ENCODE data around the gene IMMP2L. TPM values are rescaled to one million over a fixed set of nuclear protein-coding genes. Genes with fewer than 3 reads are reported as not detected.

Gene IMMP2L
- total and polyA plus RNA-seq, 2 of the 8 experiments (the other 6 are each of a cell fraction or from before 2014, with no cell fraction given) = 2.3 to 10.1 TPM

GRCh38 chr7:110940756-110941155, 621.5 kb downstream of the IMMP2L start:
- POLR2A ChIA-PET (ENCODE audit: partially characterized antibody) = no interaction called here
- FAIRE-seq (no peak), DNase-seq (ENCODE audit: low read depth in 1 of 2, low spot score in 2 of 2) (no peak)
- no peak overlapping the region for H4K5ac ChIP-seq (ENCODE audit: insufficient read length, low read depth, low read length)
- H2BK15ac ChIP-seq (ENCODE audit: low read length) = no peak overlapping the region
- H3K79me1 ChIP-seq (ENCODE audit: low read depth, low read length) = no peaks in the 10 kb centered on the region
- H3K4me1 ChIP-seq (replicated peaks in 1 of 4; ENCODE audit: control insufficient read depth in 3 of 4, insufficient read depth in 4 of 4, low read length in 3 of 4) = peaks cover 0 to 5% (median 3%) of the 10 kb centered on the region in 4 experiments; a peak in 5 of 7 replicates
- H3K18ac ChIP-seq (ENCODE audit: extremely low read depth, low read length) = no peak overlapping the region
- H2BK5ac ChIP-seq (ENCODE audit: low read depth, low read length) = no peak overlapping the region
- H3K23me2 ChIP-seq (ENCODE audit: low read depth, low read length) = no peaks in the 10 kb centered on the region
- H3K23ac ChIP-seq (ENCODE audit: insufficient read length) = no peak overlapping the region
- no peak overlapping the region for H2AK5ac ChIP-seq (ENCODE audit: low read depth, low read length)
- no peak overlapping the region for H3K9ac ChIP-seq (replicated peaks in 1 of 4; ENCODE audit: extremely low read depth in 1 of 4, low read depth in 3 of 4, low read length in 3 of 4)
- H2BK120ac ChIP-seq (replicated peaks; ENCODE audit: low read depth, low read length) = no peak overlapping the region
- H3K27me3 ChIP-seq (replicated peaks in 1 of 4; ENCODE audit: control insufficient read depth in 3 of 4, extremely low read depth in 1 of 4, insufficient read depth in 3 of 4, low read length in 3 of 4) = no peaks in the 10 kb centered on the region
- no peak overlapping the region for H2BK20ac ChIP-seq (ENCODE audit: low read length)
- no peak overlapping the region for H3K4me3 ChIP-seq (ENCODE audit: extremely low read depth in 1 of 4, insufficient read depth in 2 of 4, low read depth in 3 of 4, low read length in 4 of 4)
- H3K14ac ChIP-seq (ENCODE audit: insufficient read length) = no peak overlapping the region
- no peaks in the 10 kb centered on the region; a peak in 1 of 4 replicates for H3K9me3 ChIP-seq (ENCODE audit: insufficient read depth in 2 of 2, low read depth in 1 of 2, low read length in 1 of 2)
- no peak overlapping the region for H3K27ac ChIP-seq (ENCODE audit: low read depth, low read length)
- no peak overlapping the region for H4K8ac ChIP-seq (ENCODE audit: extremely low read depth, insufficient read depth, low read length)
- 94% methylated on average over 1 of the region's 1 CpG; no CpG with 5 or more reads in 1 of the 2 experiments for WGBS, 2 experiments (ENCODE audit: extremely low coverage in 1 of 2, insufficient coverage in 1 of 2, insufficient read length in 1 of 2, insufficient replicate concordance in 2 of 2, low coverage in 1 of 2, low lambda C conversion rate in 2 of 2, missing lambda C conversion rate in 1 of 2)
- H3K4me2 ChIP-seq (ENCODE audit: insufficient read depth in 1 of 2, low read depth in 2 of 2, low read length in 2 of 2) = no peak overlapping the region
- CTCF ChIA-PET (ENCODE audit: partially characterized antibody) = no interaction called here
- no peak overlapping the region for H2AFZ ChIP-seq (ENCODE audit: low read length)
- no peak overlapping the region for H2BK12ac ChIP-seq (ENCODE audit: low read depth, low read length)
- H3K4ac ChIP-seq (replicated peaks; ENCODE audit: insufficient read length, low read depth, low read length) = no peak overlapping the region
- no peak overlapping the region for H3K56ac ChIP-seq (replicated peaks; ENCODE audit: insufficient read length, low read depth, low read length)
- no peaks in the 10 kb centered on the region for H3K79me2 ChIP-seq (ENCODE audit: control insufficient read depth in 1 of 2, insufficient read depth in 2 of 2, low read length in 2 of 2)
- no peak overlapping the region for H4K91ac ChIP-seq (replicated peaks; ENCODE audit: insufficient read length, low read length)
- H4K20me1 ChIP-seq (replicated peaks in 1 of 2; ENCODE audit: control insufficient read depth in 1 of 2, insufficient read depth in 2 of 2, low read length in 2 of 2) = no peaks in the 10 kb centered on the region
- H3K36me3 ChIP-seq (ENCODE audit: control insufficient read depth in 2 of 4, insufficient read depth in 4 of 4, low read length in 3 of 4) = no peaks in the 10 kb centered on the region
- no peak for TF ChIP-seq SIX5 (IDR thresholded peaks at IDR 0.05; ENCODE audit: low read depth, low read length)
- no peak for TF ChIP-seq SAP30 (IDR thresholded peaks at IDR 0.05; ENCODE audit: insufficient read depth, insufficient replicate concordance, low read length)
- no peak for TF ChIP-seq SIRT6 (IDR thresholded peaks at IDR 0.05; ENCODE audit: low read length)
- no peak for TF ChIP-seq BCL11A (IDR thresholded peaks at IDR 0.05; ENCODE audit: low read depth in 2 of 2, low read length in 2 of 2)
- TF ChIP-seq RXRA (IDR thresholded peaks at IDR 0.05; ENCODE audit: insufficient read depth, low read depth, low read length) = no peak
- no peak for TF ChIP-seq EGR1 (IDR thresholded peaks at IDR 0.05; ENCODE audit: borderline replicate concordance, low read depth, low read length)
- no peak for TF ChIP-seq KDM1A (IDR thresholded peaks at IDR 0.05; ENCODE audit: borderline replicate concordance, low read length)
- no peak for TF ChIP-seq HDAC2 (IDR thresholded peaks at IDR 0.05; ENCODE audit: borderline replicate concordance in 1 of 2, low read depth in 2 of 2, low read length in 2 of 2)
- TF ChIP-seq POU5F1 (IDR thresholded peaks at IDR 0.05; ENCODE audit: low read depth, low read length) = no peak
- no peak for TF ChIP-seq CHD2 (IDR thresholded peaks at IDR 0.05; ENCODE audit: low read length)
- no peak for TF ChIP-seq NRF1 (IDR thresholded peaks at IDR 0.05; ENCODE audit: low read depth, low read length)
- TF ChIP-seq, protein P1, sequence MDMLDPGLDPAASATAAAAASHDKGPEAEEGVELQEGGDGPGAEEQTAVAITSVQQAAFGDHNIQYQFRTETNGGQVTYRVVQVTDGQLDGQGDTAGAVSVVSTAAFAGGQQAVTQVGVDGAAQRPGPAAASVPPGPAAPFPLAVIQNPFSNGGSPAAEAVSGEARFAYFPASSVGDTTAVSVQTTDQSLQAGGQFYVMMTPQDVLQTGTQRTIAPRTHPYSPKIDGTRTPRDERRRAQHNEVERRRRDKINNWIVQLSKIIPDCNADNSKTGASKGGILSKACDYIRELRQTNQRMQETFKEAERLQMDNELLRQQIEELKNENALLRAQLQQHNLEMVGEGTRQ (IDR thresholded peaks at IDR 0.05; ENCODE audit: low read length) = no peak
- no peak for TF ChIP-seq JUND (IDR thresholded peaks at IDR 0.05; ENCODE audit: low read length)
- TF ChIP-seq MAX (IDR thresholded peaks at IDR 0.05) = no peak

Measured in H1 (cell line).